SU-DHL-6 (cell line): ENCODE measurements around the gene GAREM2.

ENCODE experiments used
- CTCF ChIP-seq: fragments of 200-600 bp; sonication (generic); IDR thresholded peaks from one replicate; pipeline ENCODE4 v1.5.1; 2017; ENCODE audit warnings: antibody characterized with exemption, mild to moderate bottlenecking, low read length, moderate library complexity; ENCODE audit not compliant: insufficient read depth, poor library complexity, severe bottlenecking
- EZH2phosphoT487 ChIP-seq: fragments of 200-600 bp; sonication (generic), shearing (Covaris generic); conservative IDR thresholded peaks from 2 replicates; pipeline ENCODE4 v1.6.1; 2018; ENCODE audit warnings: mild to moderate bottlenecking, antibody characterized with exemption, low read length, moderate library complexity, mixed read lengths

GRCh38 chr2:26148501-26148900 is 24.4 kb upstream of the GAREM2 start:
- no peak for TF ChIP-seq CTCF
- TF ChIP-seq EZH2phosphoT487 = no peak
